HG02763 (cell line): Measurements from ENCODE around the gene SURF1.

Source experiments
- ATAC-seq: cut with Tn5 transposase; IDR thresholded peaks from one replicate; pipeline ENCODE4 v1.9.1; 2021; ENCODE audit warnings: mild to moderate bottlenecking, moderate library complexity; ENCODE audit not compliant: unreplicated experiment

The SURF1 gene

DNA sequence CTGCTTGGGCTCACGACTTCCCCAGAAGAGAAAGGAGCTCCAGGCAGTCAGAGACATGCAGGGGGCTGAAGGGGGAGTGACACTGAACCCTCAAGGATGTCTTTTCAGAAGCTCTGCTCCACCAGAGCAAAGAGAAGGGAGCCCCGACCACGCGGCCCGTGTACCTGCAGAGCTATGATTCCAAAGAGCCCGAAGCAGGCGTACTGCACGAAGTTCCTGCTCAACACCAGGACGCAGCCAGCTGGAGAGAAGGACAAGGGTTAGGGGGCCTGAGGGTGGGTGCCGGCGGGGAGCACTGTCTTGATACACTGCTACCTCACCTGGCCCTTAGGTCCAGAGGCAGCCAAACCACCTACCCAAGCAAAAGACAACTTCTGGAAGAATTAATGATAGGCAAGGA lies 10.1 kb upstream of the SURF1 start:
- no peak for ATAC-seq

DNA sequence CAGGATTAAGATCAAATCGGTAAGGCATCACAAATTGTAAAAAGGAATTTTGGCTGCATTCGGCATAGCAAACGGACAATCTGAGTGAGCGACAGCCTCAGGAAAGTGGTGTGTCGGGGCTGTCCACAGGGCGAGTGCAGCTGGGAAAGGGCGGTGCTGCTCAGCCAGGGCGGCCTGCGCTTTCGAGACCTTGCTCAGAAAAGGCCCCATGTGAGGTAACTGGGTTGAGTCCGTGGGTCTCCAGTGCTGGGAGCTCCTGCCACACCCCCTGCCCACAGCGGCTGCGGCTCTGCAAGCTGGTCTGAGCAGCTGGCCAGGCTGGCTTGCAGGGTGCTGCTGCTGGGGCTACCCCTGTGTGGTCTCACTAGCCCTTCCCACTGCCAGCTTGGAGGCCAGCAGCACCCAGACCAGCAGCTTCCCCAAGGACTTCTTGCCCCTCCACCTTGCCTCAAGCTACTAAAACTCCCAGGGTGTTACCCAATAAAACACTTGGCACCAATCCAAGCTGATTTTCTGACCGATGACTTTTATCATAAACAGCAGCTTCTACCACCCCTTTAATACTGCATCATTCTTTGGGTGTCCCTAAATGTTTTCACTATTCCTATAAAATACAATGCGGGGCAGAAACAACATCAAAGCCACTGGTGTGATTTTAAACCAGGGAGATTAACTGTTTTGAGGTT lies 6.2 kb upstream of the SURF1 start:
- no peak for ATAC-seq

DNA sequence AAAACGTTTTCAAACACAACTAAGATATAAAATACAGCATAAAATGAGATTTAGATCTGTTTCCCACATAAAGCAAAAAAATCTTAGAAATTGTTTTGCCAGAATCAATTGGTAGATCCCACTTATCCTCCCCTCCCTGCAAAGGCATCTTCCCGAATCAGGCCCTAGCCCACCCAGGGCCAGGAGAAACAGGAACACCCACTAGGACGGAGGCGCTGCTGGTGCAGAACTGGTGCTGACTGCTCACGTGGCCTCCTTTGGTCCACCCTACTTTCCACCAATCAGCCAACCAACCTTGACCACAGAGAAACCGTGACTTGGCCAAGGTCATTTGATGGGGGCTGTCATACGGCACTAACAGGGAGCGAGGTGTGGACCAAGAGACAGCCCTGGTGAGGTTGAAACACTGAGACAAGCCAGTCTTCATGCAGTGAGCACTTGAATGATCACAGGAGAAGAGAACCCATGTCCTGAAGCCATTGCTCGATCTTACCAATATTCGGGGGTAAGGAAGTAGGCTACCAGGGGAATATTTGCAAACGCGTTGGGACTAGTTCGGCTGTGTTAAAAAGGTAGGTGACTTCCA lies 5.3 kb upstream of the SURF1 start:
- no peak for ATAC-seq

DNA sequence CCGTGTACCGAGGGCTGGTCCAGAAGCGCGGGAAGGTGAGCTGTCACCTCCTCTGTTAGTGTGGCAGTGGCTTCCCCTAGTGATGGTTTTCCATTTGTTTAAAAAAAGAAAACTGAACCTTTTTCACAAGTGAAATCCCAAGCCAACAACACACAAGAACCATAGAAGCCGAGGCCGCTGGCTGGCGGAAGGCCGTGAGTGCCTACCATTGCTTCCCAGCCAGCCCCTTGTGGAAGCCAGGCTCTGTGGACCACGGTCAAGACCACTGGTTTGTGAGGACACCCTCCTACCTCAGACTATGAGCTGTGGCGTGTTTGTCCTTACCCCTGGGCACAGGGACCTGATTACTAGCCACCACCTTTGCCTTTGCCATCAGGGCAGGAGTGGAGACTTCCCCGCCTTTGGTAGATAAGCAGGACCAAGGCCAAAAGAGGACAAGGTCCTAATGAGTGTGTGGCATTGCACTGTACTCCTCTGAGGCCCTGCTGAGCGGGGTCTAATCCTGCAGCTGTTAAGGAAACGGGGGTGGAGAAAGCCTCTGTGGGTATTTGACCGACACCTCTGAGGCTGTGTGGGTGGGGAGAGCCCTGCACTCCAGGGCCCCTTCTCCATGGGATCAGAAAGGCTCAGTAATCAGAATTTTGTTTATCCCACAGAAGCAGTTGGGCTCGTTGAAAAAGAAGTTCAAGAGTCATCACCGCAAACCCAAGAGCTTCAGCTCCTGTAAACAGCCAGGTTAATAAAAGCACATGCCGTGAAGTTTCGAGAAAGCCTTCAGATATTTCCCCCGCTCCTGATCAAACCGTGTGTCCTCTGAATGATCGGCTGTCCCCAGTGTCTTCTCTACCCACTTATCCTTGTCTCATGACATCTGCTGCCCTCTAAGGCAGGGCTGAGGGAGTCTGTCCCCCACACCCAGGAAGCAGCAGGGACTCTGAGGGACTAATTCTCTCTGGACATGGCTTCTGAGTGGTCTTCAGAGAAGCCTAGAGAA lies 4.4 kb upstream of the SURF1 start:
- ATAC-seq, result no peak

DNA sequence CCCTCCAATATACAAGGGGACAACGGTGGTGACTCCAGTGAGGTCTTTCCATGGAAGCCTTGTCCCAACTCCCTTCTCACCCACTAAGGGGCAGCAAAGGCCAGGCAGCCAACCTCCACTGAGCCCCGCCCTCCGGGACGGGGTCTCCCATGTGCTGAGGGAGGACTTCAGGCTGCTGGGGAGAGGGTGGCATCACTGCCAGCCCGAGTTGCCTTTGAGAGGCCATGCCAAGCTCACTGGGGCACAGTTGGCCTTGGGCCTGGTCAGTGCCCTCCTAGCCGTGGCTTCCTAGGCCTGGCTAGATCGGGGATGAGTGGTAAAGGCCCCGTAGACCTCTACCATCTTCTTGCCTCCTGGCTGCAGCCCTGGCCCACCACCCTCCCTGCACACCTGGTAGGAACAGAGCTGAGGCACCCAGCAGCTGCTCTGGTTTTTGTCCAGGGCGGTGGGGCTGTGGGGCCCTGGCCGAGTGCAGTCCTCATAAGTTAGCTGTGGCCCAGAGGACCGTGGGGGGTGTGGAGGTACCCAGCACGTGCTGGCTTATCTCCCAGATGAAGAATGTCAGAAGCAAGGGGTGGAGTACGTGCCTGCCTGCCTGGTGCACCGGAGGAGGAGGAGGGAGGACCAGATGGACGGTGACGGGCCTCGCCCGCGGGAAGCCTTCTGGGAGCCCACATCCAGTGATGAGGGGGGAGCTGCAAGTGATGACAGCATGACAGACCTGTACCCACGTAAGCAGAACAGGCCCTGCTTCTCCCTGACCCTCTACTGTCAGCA lies 3.3 kb upstream of the SURF1 start:
- ATAC-seq, result no peak

DNA sequence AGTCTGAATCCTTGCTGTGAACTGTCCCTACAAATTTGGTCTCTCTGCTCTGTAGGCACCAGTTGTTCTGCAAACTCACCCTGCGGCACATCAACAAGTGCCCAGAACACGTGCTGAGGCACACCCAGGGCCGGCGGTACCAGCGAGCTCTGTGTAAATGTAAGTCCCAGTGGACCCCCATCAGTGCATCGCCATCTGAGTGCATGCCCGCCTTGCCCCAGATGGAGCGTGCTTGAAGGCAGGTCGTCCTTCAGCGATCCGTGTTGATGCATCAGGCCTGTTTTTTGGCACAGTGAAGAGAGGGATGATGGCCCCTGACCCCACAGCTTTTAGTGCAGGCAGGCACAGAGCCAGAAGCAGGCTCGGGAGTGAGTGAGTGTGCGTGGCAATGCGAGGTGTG lies 1.4 kb upstream of the SURF1 start:
- no peak for ATAC-seq

DNA sequence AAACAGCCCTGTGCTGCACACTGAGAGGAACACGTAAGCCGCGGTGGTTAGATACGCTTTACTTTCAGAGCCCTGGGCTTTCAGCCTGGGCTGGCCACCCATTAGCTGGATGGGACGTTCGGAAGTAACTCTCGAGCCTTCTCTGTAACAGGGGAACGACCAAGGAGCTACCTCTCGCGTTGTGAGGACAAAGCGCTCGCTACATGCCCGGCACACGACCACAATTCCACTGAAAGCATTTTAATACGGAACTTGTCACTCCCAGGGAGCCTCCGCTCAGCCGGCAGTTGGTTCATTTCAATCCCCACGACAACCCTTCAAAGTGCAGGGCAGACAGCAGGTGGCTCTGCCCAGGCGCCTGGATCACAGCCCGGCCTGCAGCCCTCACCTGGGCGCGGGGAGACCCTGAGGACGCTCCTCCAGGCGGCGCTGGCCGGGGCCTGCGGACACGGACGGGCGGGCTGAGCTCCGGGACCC lies 368 bp downstream of the SURF1 start:
- peak; percentile 29 for ATAC-seq

DNA sequence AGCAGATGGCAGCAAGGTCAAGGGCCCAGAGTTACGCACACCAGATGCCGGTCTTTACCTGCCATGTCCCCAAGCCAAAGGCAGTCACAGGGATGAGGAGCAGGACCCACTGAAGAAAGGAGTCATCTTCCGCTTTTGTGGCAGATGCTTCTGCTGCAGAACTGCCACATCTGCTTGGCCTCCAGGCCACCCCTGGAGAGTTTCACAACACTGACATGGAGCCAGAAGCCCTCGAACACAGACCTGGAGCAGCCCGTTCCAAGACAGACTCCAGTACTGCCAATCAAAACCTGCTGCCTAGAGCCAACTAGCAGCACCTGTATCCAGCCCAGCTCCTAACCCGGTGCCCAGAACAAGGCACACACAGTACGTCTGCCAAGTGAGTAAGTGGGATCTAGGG lies 1.5 kb downstream of the SURF1 start:
- no peak for ATAC-seq

DNA sequence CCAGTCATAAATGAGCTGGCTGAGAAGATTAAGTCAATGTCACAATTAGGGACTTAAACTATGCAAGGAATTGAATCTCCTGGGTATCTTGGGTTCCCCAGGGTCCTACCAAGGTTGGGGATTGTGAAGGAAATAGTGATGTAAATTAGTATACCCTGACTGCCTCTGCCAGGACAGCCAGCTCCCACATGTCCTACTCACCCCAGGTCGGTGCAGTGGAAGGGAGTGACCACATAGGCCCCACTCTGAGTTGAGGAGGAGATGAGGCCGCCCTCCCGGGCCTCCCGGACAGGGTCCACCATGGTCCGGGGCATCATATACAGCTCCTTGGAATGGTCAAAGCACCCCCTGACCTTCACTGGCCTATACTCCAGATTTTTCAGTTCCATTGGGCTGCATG lies 2.7 kb downstream of the SURF1 start:
- ATAC-seq, result no peak

DNA sequence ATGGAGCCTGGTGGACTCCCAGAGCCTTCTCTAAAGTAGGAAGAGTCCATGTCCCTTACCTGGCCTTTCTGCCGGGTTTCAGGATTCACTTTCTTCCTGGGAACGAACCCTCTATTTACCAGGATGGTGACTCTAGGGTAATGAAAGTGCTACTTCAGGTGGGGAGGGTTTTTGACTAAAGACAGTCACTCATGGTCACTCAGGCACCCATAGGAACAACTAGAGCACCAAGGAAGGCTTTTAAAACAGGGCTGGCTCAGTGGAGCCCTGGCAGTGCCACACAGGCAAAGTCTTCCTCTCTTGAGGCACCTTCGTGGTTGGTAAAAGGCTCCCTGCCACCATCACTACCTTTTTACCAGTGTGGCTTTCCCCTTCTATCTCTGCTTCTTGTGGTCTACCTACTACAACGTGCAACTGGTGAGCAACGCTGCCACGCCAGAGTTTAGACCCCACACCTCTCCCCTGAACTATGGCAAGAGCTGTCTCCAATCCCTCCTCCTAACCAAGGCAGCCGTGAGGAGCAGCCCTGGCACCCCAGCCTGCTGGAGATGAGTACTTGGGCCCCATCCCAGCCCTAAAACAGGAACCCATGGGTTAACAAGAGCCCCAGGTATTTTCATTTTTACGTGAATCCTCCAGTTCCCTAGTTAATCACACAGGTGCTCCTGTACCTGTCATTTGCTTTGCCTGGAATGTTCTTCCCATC lies 3.5 kb downstream of the SURF1 start:
- ATAC-seq, result no peak

DNA sequence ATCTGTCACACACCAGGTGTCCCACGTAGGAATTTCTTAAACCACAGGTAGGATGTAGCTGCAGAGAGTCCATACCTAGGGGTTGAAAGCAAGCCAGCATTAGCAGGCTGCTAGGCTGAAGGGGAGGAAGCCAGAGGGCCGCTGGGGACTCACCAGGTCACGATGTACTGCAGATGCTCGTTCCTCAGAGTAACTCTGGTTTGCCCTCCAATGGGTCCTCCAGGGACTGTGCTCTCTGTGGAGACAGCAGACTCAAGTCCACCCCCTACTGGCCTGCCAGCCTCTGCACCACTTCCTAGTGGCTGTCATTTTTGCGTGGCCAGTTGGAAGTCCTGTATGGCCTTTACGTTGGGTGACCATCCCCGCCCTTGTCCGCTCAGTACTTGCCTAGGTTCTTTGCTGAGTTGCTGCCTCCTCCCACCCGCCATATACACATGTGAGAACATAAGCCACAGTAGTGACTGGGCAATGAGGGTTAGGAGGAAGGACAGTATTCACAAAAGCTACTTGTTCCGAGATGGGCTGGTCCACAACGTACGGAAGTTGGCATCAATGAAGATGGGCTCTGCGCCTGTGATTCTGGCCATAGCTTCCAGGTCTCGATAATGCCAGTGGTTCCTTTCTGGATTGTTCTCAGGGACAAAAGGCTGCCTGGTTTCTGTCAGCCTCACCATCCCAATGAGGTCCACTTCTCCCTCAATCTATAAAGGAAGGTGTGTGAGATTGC lies 4.2 kb downstream of the SURF1 start:
- no peak for ATAC-seq

DNA sequence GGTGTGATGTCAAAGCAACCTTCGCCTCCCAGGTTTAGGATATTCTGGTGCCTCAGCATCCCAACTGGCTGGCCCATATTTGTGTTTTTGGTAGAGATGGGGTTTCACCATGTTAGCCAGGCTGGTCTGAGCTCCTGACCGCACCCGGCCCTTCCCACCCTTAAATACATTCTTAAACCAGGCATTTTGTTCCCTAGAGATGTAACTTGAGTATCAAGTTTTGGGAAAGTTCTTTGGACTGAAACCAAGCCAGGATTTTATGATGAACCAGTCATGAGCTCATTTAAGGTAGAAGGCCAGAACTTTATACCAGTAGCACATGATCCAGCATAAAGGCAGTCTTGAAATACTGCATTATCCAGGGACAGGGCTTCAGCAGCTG lies 4.8 kb downstream of the SURF1 start:
- ATAC-seq, result no peak

DNA sequence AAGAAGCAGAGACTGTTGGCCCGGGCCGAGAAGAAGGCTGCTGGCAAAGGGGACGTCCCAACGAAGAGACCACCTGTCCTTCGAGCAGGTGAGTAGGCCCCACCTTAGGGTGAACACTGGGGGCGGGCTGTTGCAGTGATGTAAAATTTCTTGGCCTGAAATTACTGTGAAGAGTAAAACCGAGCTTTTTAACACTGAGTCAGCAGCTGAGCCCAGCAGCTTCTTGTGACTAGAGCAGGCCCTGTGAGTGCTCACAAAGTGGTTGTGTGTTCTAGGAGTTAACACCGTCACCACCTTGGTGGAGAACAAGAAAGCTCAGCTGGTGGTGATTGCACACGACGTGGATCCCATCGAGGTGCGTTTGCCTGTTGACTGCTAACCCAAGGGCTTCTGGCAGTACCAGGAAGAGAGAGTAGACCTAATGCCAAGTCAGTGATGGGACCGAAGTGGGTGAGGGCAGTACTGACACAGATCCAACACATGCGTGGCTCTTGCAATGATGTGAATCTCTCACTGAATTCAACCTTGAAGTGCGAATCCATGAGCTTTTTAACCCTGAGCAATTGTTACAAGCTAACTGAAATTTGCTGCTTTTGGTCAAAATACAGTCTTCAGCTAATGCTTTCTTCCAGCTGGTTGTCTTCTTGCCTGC lies 6.2 kb downstream of the SURF1 start:
- ATAC-seq, result no peak

DNA sequence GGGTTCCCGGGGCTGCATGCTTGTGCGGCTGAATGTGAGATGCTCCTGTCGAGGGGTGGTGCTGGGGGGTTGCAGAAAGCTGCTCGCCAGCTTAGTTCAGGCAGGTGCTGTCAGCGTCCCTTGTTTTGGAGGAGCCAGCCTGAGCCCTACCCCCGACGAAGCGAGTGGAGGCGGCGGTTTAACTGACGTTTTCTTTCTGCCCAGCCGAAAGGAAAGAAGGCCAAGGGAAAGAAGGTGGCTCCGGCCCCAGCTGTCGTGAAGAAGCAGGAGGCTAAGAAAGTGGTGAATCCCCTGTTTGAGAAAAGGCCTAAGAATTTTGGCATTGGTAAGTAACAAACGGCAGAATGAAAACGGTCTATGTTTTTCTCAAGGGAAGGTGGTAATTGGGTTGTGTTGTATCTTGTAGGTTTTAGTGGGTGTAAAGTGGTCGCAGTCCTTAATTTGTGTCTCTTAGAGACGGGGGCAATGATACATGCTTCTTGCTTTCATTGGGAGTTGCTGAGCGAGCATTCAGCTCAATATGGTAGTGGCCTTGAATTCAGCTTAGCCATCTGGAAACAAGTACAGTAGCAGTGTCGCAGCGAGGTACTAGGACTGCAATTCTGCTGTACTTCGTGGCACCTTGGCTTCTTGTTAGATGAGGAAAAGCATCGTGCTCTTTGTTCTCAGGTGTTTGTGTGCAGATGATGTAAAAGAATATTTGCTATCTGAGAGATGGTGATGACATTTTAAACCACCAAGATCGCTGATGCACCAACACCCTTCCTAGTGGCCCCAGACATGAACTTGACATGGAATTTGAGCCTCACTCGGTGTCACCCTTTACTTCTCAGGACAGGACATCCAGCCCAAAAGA lies 7.3 kb downstream of the SURF1 start:
- no peak for ATAC-seq

DNA sequence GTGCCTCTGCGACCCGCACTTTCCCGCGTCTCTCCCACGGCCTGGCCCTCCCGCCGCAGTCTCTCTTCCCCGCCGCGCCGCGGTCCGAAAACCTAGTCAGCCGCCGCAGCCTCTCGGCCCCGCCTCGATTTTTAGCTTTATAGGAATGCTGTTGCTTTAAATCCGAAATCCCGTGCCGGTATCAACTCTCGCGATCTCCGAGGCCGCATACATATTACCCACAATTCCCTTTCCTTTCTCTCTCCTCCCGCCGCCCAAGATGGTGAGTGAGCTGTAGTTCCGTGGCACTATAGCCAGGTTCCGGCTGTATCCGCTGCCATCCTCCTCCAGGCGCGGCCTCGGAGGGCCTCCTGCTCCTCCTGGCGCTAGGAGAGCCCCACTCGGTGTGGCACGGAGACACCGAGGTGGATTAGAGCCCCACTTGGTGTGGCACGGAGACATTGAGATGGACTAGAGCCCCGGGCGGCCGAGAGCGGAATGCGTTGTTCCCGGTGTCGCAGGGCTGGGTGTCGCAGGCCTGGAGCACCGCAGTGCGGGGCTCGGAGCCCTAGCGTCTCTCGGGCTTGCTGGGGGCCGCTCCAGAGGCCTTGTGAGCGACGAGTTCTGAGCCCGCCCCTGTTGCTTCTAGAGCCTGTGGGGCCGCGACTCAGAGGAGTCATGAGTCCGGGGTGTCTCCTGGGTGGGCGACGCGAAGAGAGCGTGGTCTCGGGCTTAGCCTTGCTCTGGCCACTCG lies 8.1 kb downstream of the SURF1 start, which contains the start of the genes MED22 and RPL7A:
Gene MED22, minus strand, starts transcription at position 147 of the 733 bp plus-strand sequence. CDS start 1,469 bp downstream, outside the sequence.
Gene RPL7A, plus strand, starts transcription at position 234 of the 733 bp plus-strand sequence. Its CDS starts 26 bp downstream, at position 260.
- peak; percentile 69 for ATAC-seq

DNA sequence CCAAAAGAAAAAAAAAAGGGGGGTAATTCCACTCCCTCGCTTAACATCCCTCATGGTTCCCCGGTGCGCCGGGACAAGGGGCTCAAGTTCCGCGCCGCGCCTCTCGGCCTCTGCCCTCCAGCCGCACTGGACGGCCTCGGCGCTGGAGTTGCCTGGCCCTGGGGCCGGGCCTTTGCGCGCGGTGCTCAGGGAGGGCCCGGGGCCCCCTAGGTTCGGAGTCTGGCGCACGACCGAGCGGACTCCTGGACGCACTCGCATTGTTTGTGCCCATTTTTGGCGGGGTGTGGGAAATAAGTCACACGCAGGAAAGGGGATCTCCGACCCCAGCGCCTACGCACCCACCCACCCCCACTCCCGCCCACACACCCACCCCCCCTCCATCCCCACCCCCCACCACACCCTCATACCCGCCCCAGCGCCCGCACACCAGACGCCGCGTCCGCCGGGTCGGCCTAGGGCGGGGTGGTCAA lies 8.7 kb downstream of the SURF1 start:
- peak; percentile 20 for ATAC-seq
